Mesenchymal stem cell (in vitro differentiated cells and primary cell): ENCODE results near the gene ARPC5.

Experiments
- DNase-seq: peaks from one replicate; pipeline ENCODE4 v3.0.0-alpha.2; 2013
- H2AFZ ChIP-seq: one replicate; pipeline ENCODE4 v1.6.1; 2013; ENCODE audit warnings: low read depth, mild to moderate bottlenecking, control low read depth, inconsistent platforms, low read length, moderate library complexity
- H2AK5ac ChIP-seq: 2 replicates; pipeline ENCODE4 v1.6.1; 2013; ENCODE audit warnings: low read length, moderate library complexity, mild to moderate bottlenecking, inconsistent platforms; ENCODE audit not compliant: severe bottlenecking
- H2BK120ac ChIP-seq: one replicate; pipeline ENCODE4 v1.6.1; 2013; ENCODE audit warnings: low read depth, mild to moderate bottlenecking, inconsistent platforms, low read length, moderate library complexity
- H2BK12ac ChIP-seq, 2 experiments: one replicate each; pipeline ENCODE4 v1.6.1; 2013; ENCODE audit warnings: inconsistent platforms in 2 of 2, low read length in 2 of 2, mild to moderate bottlenecking in 2 of 2, moderate library complexity in 2 of 2, control low read depth in 1 of 2
- H2BK15ac ChIP-seq: one replicate; pipeline ENCODE4 v1.6.1; 2013; ENCODE audit warnings: mild to moderate bottlenecking, low read depth, inconsistent platforms; ENCODE audit not compliant: poor library complexity, severe bottlenecking
- H2BK5ac ChIP-seq: 2 replicates; pipeline ENCODE4 v1.6.1; 2013; ENCODE audit warnings: low read depth, mild to moderate bottlenecking, low read length, control low read depth, inconsistent platforms; ENCODE audit not compliant: poor library complexity, severe bottlenecking
- H3K14ac ChIP-seq, 2 experiments: one replicate each; pipeline ENCODE4 v1.6.1; 2013; ENCODE audit warnings: inconsistent platforms in 2 of 2, low read length in 2 of 2, control low read depth in 1 of 2, mild to moderate bottlenecking in 1 of 2, moderate library complexity in 1 of 2
- H3K18ac ChIP-seq, 2 experiments: one replicate each; pipeline ENCODE4 v1.6.1; 2013; ENCODE audit warnings: inconsistent platforms in 2 of 2, low read length in 2 of 2, control low read depth in 1 of 2, low read depth in 1 of 2, mild to moderate bottlenecking in 1 of 2
- H3K23ac ChIP-seq, 2 experiments: one replicate each; pipeline ENCODE4 v1.6.1; 2013; ENCODE audit warnings: inconsistent platforms in 2 of 2, low read length in 2 of 2, mild to moderate bottlenecking in 2 of 2, moderate library complexity in 2 of 2, control low read depth in 1 of 2
- H3K27ac ChIP-seq: 2 replicates; pipeline ENCODE4 v1.5.1; 2013; ENCODE audit warnings: mild to moderate bottlenecking, moderate library complexity, low read length, control low read depth, inconsistent platforms; ENCODE audit not compliant: poor library complexity, severe bottlenecking
- H3K27me3 ChIP-seq, 2 experiments: 2 replicates each; pipeline versions ENCODE4 v1.6.1 to v1.7.0; 2013; ENCODE audit warnings: low read length in 2 of 2, mild to moderate bottlenecking in 2 of 2, moderate library complexity in 2 of 2, control low read depth in 1 of 2, inconsistent platforms in 1 of 2; ENCODE audit not compliant: control insufficient read depth in 1 of 2, insufficient read depth in 1 of 2
- H3K36me3 ChIP-seq, 2 experiments: 2 replicates each; pipeline versions ENCODE4 v1.6.1 to v1.7.0; 2013; ENCODE audit warnings: low read length in 2 of 2, control low read depth in 1 of 2, inconsistent platforms in 1 of 2, low read depth in 1 of 2, mild to moderate bottlenecking in 1 of 2; ENCODE audit not compliant: insufficient read depth in 2 of 2, control insufficient read depth in 1 of 2
- H3K4ac ChIP-seq, 2 experiments: one replicate each; pipeline ENCODE4 v1.6.1; 2013; ENCODE audit warnings: inconsistent platforms in 2 of 2, low read length in 2 of 2, mild to moderate bottlenecking in 2 of 2, moderate library complexity in 2 of 2, control low read depth in 1 of 2, low read depth in 1 of 2
- H3K4me1 ChIP-seq: 2 replicates; pipeline ENCODE4 v1.6.1; 2013; ENCODE audit warnings: low read depth, low read length, control low read depth; ENCODE audit not compliant: control insufficient read depth, insufficient read depth
- H3K4me2 ChIP-seq: 2 replicates; pipeline ENCODE4 v1.6.1; 2013; ENCODE audit warnings: low read length, mild to moderate bottlenecking, inconsistent platforms; ENCODE audit not compliant: poor library complexity, severe bottlenecking
- H3K4me3 ChIP-seq, 2 experiments: 2 replicates each; pipeline versions ENCODE4 v1.5.1 to v1.7.0; 2013; ENCODE audit warnings: low read length in 2 of 2, mild to moderate bottlenecking in 2 of 2, control low read depth in 1 of 2, low read depth in 1 of 2; ENCODE audit not compliant: insufficient read depth in 1 of 2
- H3K79me1 ChIP-seq: replicated peaks from 2 replicates; pipeline ENCODE4 v1.6.1; 2013; ENCODE audit warnings: mild to moderate bottlenecking, control low read depth, low read length, inconsistent platforms; ENCODE audit not compliant: poor library complexity, severe bottlenecking
- H3K9ac ChIP-seq: 2 replicates; pipeline ENCODE4 v1.7.0; 2013; ENCODE audit warnings: mild to moderate bottlenecking, low read length, moderate library complexity
- H3K9me3 ChIP-seq: 2 replicates; pipeline ENCODE4 v1.7.0; 2013; ENCODE audit warnings: mild to moderate bottlenecking, low read length; ENCODE audit not compliant: control insufficient read depth
- H4K8ac ChIP-seq: one replicate; pipeline ENCODE4 v1.6.1; 2013; ENCODE audit warnings: inconsistent platforms, mild to moderate bottlenecking, low read length, moderate library complexity
- H4K91ac ChIP-seq: one replicate; pipeline ENCODE4 v1.6.1; 2013; ENCODE audit warnings: mild to moderate bottlenecking, low read length, inconsistent platforms
- WGBS: methylation state at CpG from one replicate; pipeline ENCODE4 v1.1.7; 2013; ENCODE audit warnings: mixed read lengths; 5-methylcytosine and 5-hydroxymethylcytosine counted together

The ARPC5 gene

DNA sequence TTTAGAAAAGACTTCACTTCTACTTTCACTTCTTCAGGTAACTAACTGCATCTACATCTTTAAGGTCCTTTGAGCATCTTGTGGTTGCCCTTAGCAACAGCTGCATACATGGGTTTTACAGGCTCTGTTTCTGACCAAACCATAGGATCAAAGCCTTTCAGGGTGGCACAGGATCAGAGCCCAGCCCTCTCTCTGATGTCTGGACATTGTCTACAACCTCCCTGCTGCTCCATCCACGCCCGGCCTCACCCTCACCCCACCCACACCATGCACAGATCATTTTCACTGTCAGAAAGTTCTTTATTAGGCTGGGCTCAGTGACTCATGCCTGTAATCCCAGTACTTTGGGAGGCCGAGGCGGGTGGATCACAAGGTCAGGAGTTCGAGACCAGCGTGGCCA is 50.5 kb downstream of the ARPC5 start:
- no peak overlapping the region for H3K18ac ChIP-seq
- H2AK5ac ChIP-seq: no peak overlapping the region
- no peaks in the 10 kb centered on the region for H3K27me3 ChIP-seq
- H3K14ac ChIP-seq: no peak overlapping the region
- H2AFZ ChIP-seq: no peak overlapping the region
- DNase-seq: no peak
- H3K4ac ChIP-seq: no peak overlapping the region
- no peak overlapping the region for H3K23ac ChIP-seq
- H3K4me3 ChIP-seq: no peak overlapping the region
- no peak overlapping the region for H4K91ac ChIP-seq
- WGBS: 82% methylated on average over 6 of the region's 6 CpGs
- H2BK12ac ChIP-seq: no peak overlapping the region
- H4K8ac ChIP-seq: no peak overlapping the region
- H2BK15ac ChIP-seq: no peak overlapping the region
- no peak overlapping the region for H3K4me2 ChIP-seq
- no peak overlapping the region for H3K27ac ChIP-seq
- H3K79me1 ChIP-seq: no peaks in the 10 kb centered on the region
- no peak overlapping the region for H3K9ac ChIP-seq
- no peak overlapping the region for H2BK5ac ChIP-seq
- no peaks in the 10 kb centered on the region for H3K36me3 ChIP-seq
- H2BK120ac ChIP-seq: no peak overlapping the region
- H3K4me1 ChIP-seq: no peaks in the 10 kb centered on the region
- no peaks in the 10 kb centered on the region for H3K9me3 ChIP-seq

- no peak overlapping the region for H3K4ac ChIP-seq
- no peak overlapping the region for H2BK5ac ChIP-seq
- 96% methylated on average over 2 of the region's 5 CpGs for WGBS
- no peak overlapping the region for H2BK15ac ChIP-seq
- H2AFZ ChIP-seq: no peak overlapping the region
- H3K27ac ChIP-seq: no peak overlapping the region
- no peak overlapping the region for H3K18ac ChIP-seq
- H3K79me1 ChIP-seq: no peaks in the 10 kb centered on the region
- H3K4me1 ChIP-seq: no peaks in the 10 kb centered on the region
- no peaks in the 10 kb centered on the region for H3K27me3 ChIP-seq
- no peaks in the 10 kb centered on the region for H3K36me3 ChIP-seq
- H4K91ac ChIP-seq: no peak overlapping the region
- H3K14ac ChIP-seq: no peak overlapping the region
- no peak for DNase-seq
- H3K4me2 ChIP-seq: no peak overlapping the region
- H2BK12ac ChIP-seq: no peak overlapping the region
- no peak overlapping the region for H3K4me3 ChIP-seq
- H3K9ac ChIP-seq: no peak overlapping the region
- no peak overlapping the region for H2AK5ac ChIP-seq
- H4K8ac ChIP-seq: no peak overlapping the region
- no peaks in the 10 kb centered on the region for H3K9me3 ChIP-seq
- no peak overlapping the region for H3K23ac ChIP-seq
- no peak overlapping the region for H2BK120ac ChIP-seq
Observed at GRCh38 chr1:183584147-183584546, 51.4 kb downstream of the ARPC5 start.

DNA sequence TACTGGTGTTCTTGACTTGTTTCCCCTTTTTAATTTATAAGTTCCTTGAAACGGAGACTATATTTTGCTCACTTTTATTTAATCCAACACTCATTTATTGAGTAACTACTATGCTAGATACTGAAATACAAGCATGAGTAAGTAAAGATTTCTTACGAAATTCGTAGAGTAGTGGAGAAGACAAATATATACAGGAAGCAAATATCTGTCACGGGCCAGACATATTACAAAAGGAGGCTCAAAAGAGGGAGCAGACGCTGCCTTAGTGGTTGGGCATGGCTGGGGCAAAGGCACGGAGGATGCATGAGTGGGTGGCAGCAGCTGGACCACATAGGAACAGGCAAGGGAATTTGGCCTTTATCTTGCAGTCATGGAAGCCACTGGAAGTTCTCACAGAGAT is 52.1 kb downstream of the ARPC5 start:
- Histone ChIP-seq H3K27ac (no peak overlapping the region), H3K18ac (no peak overlapping the region), H3K79me1 (no peaks in the 10 kb centered on the region), H3K4ac (no peak overlapping the region), H4K91ac (no peak overlapping the region), H2BK120ac (no peak overlapping the region), H3K9ac (no peak overlapping the region), H4K8ac (no peak overlapping the region), H2BK12ac (no peak overlapping the region), H2AFZ (no peak overlapping the region), H3K23ac (no peak overlapping the region), H2AK5ac (no peak overlapping the region), H2BK15ac (no peak overlapping the region), H3K36me3 (no peaks in the 10 kb centered on the region), H3K27me3 (no peaks in the 10 kb centered on the region), H2BK5ac (no peak overlapping the region), H3K9me3 (no peaks in the 10 kb centered on the region), H3K4me1 (no peaks in the 10 kb centered on the region), H3K4me3 (no peak overlapping the region), H3K14ac (no peak overlapping the region), H3K4me2 (no peak overlapping the region)
- WGBS: 89% methylated on average over 5 of the region's 6 CpGs
- DNase-seq: peak; percentile 48

DNA sequence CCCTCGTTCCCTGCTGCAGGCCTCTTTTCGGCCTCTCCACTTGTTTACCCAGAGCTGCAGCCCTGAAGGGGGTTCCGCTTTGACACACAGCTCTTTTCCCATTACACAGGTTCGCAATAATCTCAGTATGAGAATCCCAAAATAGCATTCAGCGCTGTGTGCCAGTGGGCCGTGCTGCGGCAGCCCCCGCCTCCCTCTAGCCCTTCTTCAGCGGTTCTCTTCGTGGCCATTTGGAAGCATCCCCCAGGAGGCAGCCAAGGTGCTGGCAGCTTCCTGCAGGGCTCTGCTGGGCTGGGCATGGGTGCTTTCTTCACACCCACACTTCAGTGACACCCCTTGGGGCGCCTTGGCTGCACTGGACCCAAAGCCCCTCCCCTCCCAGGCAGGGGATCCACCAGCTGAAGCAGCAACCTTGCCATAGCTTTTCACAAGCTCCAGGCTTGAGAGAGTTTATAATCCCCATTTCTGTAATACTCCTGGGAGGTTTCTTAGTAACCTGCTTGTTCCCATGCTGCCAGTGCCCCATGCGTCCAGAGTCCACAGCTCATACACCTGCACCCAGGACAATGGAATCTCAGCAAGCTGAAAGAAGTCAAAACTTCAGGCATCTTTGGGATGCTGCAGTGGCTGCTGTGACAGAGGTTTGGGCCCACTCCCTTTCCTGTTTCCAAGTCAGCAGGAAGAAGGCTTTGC is 53.4 kb downstream of the ARPC5 start:
- H2BK15ac ChIP-seq: no peak overlapping the region
- no peak overlapping the region for H3K9ac ChIP-seq
- H2AFZ ChIP-seq: no peak overlapping the region
- no peaks in the 10 kb centered on the region for H3K36me3 ChIP-seq
- peak overlapping the region in 1 of 2 experiments; percentile 45 for H3K14ac ChIP-seq
- no peak overlapping the region for H3K4me3 ChIP-seq
- no peaks in the 10 kb centered on the region for H3K9me3 ChIP-seq
- no peak overlapping the region for H3K23ac ChIP-seq
- DNase-seq: no peak
- WGBS: 91% methylated on average over 12 of the region's 12 CpGs
- H3K27me3 ChIP-seq: peaks cover 0 to 4% of the 10 kb centered on the region in 2 experiments
- no peaks in the 10 kb centered on the region for H3K79me1 ChIP-seq
- no peak overlapping the region for H3K4ac ChIP-seq
- H2BK12ac ChIP-seq: no peak overlapping the region
- no peaks in the 10 kb centered on the region for H3K4me1 ChIP-seq
- no peak overlapping the region for H3K4me2 ChIP-seq
- no peak overlapping the region for H4K8ac ChIP-seq
- H2BK120ac ChIP-seq: no peak overlapping the region
- no peak overlapping the region for H3K27ac ChIP-seq
- H2BK5ac ChIP-seq: no peak overlapping the region
- no peak overlapping the region for H2AK5ac ChIP-seq
- no peak overlapping the region for H4K91ac ChIP-seq
- H3K18ac ChIP-seq: no peak overlapping the region
